GM19397 (cell line): ENCODE measurements around the gene JAZF1.

Source experiments
- ATAC-seq: cut with Tn5 transposase; IDR thresholded peaks from one replicate; pipeline ENCODE4 v1.9.1; 2021; ENCODE audit warnings: mild to moderate bottlenecking, moderate library complexity; ENCODE audit not compliant: unreplicated experiment

Gene JAZF1

DNA sequence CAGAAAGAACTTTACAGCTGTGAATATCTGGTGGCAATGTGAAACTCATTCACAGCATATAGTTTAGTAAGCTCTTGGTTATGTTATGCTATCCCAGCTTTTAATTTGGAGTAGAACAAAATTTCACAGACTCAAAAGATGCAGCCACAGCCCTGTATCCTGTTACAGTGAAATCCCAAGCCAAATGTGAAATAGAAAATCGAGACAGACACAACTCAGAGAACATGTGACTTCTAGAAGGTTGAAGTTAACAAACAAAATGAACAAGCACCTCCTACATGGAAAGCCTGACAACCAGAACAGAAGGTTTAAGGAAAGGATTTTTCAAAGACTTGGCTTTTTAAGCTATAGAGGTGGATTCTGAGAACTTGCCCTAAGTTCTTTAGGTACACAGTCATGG lies 39.6 kb downstream of the JAZF1 start:
- ATAC-seq, result no peak

DNA sequence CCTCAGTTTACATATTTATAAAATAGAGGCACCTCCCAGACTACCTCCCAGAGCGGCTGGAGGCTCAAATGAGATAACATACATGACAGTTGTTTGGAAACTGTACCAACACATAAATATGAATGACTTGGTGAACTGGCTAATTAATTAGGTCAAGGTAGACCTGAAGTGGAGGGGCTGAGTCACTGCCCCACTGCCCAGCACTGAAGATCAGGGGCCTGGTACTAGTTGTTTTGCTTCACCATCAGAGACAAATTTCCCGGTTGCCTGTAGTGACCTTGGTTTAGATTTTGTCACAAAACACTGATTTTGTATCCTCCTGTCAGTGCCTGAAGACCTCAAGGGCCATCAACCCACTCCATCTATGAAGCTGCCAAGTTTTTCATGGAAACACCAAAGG lies 41.8 kb downstream of the JAZF1 start:
- no peak for ATAC-seq

DNA sequence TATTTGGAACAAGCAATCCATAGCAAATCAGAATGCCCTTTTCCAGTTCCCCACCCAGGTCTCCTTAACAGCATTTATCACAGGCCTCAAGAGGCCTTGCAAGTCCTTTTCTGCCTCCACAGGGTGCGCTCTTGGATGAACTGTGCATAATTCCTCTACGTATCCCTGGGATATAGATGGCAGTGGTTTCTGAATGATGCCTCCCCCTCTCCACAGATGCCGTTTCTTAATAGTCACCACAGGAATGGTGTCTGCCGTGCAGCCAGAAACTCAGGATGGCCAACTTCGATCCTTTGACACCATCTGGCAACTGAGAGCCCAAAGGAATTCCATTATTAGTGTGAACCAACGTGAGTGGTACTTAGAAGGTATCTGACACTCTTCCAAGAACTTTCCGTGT lies 43.1 kb downstream of the JAZF1 start:
- no peak for ATAC-seq

DNA sequence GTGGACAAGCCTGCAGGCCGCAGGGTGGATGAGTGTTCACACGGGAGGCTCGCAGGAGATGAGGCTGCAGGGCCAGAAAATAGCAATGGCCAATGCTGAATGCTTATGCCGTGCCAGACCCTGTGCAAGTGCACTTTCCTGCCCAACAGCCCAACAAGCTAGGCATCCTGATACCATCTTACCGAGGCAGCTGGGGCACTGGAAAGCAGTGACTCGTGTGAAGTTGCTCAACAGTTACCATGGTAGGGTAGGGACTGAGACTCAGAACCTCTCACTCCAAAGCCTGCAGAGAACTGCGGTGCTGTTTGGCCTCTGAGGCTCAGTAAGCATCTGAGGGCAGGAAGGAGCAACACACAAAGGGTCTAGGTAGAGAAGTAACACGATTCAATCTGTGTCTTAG lies 43.7 kb downstream of the JAZF1 start:
- ATAC-seq, result no peak

DNA sequence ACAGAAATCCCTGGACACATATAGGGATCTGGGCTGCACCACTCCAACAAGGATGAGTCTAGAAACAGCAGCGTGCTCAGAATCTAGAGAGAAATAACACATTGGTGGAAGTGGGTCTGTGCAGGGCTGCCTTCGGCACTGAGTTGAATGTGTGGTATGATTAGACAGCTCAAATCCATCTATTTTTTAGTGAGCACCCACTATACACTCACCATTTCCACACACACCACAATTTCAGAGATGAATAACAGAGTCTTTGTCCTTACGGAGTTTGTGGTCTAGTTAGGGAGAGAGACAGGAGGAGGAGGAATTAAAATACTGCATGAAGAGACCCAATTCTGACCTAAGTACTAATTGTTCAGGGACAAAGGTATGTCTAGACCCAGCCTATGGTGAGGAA lies 44.2 kb downstream of the JAZF1 start:
- no peak for ATAC-seq

DNA sequence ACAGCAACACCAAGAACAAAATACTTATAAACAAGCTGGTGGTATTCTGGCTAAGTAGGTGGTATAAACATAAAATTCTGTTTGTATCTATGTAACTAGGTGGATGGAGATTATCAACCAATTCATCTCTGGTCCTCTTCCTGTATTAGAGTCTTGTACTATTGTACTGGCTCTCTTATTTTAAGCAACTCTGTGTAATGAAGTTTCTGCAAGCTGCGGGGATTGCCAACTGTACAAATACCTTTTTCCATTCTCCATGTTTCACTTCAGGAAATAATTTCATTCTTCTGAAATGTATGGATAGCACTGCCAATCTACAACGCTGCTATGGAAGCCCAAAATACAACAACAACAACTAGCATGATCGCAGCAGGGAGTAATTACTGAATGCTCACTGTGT lies 44.8 kb downstream of the JAZF1 start:
- ATAC-seq, result no peak

DNA sequence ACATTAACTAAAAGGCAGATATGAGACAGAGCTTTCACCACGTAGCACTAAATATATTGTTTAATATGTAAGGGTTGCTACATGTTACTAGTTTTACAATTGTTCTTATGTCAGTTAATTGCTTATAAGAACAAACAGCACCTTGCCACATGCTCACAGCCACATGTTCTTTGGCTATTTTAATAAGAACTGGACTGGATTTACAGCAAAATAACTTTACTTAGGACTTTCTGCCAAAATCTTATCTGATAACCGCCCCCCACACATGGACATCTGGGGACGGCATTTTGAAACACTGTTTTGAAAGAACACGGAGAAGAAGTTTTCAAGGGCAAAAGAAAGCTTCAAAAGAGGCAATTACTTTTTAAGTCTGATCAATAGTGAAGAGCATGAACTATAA lies 45.3 kb downstream of the JAZF1 start:
- ATAC-seq, result no peak

DNA sequence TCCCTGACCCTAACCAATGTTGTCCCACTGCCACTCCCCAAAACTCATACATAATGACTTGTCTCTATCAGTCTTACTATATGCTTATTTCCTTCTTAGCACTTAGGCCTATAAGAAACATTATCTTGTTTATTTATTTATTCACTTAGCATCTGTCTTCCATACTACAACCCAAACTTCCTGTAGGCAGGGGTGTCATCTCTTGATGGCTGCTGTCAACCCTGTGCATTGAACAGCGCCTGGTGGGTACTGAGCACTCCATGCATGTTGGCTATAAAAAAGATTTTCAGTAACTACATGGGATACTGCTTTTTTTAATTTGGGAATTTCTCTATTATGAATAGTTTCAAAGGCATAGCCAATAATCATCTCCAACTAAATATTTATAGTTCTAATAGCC lies 46.7 kb downstream of the JAZF1 start:
- ATAC-seq, result no peak

DNA sequence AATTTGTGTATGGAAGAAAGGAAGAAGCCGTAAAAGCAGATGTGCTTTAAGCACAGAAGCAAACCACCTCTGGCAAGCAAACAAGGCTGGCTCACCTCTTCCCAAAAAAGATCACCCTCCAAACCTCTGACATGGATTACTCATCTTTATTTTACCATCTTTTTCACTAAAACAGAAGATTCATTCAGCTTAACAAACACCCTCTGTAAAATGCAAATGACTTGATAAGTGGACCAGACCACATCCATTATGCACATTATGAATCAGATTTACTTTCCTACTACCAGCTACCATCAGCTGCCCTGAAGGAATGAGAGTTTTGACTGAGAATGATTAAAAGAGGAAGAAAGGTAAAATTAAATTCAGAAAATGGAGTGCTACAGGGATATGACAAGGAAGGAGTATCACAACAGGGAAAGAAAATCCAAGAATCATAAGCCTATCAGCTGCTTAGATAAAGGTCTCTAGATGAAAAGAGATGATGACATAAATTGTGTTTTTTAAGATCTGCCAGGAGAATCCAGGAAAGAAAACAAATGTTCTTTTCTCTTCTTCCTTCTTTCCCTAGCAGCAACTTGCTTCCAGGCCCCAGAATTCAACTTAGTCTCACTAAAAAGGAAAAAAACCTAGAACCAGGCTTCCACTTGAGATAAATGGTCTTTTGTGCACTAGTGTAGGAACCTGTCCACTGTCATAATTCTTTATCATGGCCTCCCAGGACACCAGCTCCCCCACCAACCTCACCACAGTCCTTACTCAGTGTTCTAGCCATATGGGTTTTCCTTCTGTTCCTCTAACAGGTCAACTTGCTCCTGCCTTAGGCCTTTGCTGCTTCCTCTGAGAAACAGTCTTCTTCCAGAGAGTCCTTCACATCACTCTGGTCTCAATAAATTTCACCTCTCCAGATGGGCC lies 47.4 kb downstream of the JAZF1 start:
- ATAC-seq, result no peak

DNA sequence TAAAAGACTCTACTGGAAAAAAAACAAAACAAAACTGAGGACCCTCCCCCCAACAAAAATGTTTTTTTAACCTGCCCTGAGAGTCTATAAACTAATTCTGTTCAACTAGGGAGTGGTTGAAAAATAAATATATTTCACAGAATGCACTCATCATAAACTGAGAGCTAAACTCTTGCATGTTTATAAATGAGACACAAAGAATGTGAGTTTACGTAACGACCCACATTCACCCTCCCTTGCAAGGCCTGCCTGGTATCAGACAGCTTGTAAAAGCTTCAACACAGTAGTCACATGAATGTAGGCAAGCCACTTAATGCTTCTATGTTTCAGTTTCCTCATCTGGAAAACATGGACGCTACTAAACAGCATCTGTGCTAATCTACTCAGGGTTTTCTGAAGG lies 50.3 kb downstream of the JAZF1 start:
- ATAC-seq, result no peak

DNA sequence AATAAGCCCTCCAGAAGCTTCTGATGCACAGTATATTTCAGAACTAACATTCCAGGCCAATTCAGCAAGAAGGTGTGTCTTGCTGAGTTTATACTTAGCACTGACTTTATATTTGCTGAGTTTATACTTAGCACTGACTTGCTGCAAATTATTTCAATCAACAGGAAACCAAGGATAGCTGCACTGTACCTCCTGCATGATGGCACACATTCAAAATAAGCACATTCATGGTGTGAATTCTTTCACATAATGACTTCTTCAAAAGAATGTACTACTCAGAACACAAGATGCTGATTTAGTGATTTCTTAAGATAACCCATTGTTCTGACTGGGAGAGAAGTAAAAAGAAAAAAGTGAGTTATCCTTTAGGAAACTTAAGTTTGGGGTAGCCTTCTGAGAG lies 52.0 kb downstream of the JAZF1 start:
- ATAC-seq, result no peak

DNA sequence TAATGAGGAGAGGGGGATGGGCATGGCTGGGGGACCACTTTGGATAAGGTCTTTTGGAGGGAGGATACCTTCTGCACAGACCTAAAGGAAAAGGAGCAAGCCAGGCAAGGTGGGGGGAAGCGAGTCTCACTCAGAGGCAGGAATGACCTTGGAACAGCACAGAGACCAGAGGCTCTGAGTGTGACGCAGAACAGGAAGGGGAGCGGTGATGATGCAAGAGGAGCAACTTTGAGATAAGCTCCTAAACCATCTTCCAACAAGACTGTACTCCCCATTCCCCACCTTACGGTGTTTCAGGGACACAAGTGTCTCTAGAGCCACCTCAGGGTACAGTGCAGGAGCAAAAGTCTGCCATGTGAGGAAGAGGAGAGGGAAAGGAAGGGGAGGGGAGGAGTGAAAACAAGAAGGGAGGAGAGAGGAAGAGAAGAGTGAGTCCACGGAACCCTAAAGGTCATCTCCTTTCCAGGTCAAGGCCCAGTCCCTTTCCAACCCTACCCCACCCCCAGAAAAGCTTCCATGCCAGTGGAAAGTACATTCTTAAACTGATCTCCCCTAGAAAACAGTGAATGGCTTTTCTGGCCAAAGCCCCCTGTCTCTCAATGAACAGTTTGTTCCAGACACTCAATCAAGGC lies 54.1 kb downstream of the JAZF1 start:
- no peak for ATAC-seq

DNA sequence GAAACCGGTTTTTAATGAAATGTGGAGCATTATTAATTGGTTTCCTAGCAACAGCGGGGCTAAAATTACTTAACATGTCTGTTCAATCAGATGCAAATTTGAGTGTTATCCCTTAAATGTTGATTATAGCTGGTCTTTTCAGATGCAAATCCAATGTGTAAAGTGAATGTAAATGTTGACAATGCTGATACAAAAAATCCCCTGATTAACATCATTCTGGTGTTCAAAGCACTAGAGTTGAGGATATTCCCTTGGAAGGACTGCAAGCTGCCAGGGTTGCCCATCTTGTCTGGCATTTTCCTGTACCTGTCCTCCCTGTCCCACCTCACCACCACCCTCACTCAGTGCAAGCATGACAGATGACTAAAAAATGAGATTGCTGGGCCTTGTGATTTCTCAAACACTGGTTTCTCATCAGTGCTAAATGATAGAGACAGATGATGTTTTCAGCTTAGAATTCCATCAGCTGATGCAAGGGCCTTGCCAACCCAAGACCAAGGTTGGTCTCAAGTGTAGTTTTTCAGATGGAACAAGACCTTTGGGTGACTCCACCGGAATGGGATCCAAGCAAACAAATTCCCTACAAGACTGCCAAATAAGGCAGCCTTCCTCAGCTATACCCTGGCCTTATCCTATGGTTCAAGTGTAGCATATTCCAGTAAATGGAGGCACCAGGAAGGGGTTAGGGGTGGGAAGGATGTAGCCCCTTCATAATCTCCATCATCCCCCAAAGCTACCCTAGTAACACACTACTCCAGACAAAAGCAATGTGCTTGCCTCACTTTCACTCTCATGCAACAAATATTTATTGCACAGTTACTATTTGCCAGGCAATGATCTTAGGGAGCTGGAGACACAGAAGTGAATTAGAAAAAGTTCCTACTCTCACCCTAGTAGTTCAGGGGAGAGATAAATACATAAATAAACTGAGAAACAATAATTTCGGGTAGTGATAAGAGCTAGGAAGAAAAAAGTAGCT lies 54.9 kb downstream of the JAZF1 start:
- no peak for ATAC-seq

DNA sequence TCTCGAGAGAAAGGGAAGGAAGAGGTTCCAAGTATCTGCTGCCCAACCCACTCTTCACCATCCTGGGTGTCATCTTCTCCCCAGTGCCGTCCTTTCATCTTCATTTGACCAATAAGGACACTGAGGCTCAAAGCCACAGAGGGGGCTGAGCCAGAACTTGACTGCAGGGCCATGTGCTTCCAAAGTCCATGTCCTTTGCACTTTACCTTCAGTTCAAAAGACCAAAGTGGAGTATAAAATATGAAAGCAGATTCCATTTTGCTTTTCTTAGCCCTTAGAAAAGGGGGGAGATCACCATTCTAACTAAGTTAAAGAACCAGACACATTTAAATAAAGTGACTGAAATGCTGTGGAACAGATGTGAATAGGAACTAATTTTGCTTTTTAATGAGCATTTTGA lies 56.2 kb downstream of the JAZF1 start:
- no peak for ATAC-seq

DNA sequence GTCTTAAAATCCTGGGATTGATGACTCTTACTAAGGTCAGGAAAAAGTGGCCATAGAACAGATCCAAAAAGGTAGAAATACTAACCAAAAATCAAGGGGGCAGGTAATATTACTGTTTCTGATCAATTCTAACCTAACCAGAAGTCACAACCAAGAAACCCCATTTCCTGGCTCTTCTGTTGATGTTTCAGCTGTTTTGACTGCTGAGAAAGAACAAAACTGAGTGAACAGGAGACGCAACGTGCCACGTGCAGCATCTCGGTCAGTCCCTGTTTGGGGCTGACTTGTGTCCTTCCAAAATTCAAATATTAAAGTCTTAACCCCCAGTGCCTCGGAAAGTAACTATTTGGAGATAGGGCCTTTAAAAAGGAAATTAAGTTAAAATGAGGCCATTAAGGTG lies 56.8 kb downstream of the JAZF1 start:
- no peak for ATAC-seq

DNA sequence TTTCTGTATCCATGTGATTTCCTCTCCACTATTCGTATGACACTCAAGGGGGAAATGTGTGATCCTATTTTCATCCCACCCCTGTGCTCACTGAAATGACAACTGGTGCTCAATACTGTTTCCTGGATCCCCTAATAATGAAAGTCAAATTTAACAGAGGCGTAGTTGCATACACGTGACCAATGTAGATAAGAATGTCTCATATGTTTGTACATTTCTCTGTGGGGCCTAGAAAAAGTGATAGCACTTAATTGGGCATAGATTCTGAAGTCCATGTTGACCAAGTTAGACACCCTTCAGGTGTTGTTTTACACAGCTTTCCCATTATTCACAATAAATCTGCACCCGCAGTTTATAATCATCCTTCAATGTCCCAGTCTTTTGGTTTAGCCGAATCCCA lies 59.1 kb downstream of the JAZF1 start:
- no peak for ATAC-seq

DNA sequence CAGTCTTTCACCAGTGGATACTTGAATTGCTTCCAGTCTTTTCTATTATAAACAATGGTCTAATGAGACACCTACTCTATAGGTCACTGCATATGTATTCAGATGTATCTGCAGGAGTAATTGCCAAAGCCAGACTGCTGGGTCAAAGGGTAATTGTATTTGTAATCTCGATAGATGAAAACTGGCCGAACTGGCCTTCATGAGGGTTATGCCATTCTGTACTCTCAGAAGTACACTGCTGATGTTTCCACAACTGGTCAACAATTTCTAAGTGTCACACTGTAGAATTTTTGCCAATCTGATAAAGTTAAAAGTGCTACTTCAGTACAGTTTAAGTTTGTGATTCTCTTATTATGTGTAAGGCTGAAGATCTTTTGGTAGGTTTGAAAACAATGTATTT lies 64.6 kb downstream of the JAZF1 start:
- no peak for ATAC-seq

DNA sequence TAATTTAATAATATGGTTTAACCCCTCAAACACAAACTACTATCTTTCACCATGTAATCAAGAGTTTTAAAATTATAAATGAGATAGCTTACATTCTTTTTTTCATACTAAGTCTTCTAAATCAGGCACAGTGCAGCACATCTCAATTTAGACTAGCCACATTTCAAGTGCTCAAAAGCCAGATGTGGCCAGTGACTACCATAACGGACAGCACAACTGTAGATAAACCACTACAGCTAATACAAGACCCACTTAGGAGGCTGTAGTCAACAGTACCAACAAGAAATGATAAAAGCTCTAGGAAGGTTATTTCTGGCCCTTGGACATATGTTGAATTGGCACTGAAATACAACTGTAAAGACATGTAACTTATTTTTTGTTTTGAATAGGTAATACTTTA lies 65.3 kb downstream of the JAZF1 start:
- ATAC-seq, result no peak

DNA sequence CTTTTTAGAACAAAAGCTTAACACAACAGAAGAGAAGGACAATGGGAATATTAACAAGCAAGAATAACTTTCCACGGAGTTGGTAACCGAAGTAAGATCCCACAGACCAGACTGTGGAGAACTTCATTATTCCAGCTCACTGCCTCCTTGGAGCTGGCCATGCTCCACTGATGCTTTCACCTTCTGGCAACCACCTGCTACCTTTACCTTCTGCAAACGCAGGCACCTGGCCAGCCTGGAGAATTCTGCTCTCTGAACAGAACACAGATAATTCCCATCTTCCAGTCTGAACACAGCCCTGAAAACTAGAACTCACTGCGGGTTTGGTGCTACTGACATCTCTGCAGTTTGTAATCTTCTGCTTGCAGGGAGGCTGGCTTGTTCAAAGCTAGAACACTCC lies 66.5 kb downstream of the JAZF1 start:
- no peak for ATAC-seq

DNA sequence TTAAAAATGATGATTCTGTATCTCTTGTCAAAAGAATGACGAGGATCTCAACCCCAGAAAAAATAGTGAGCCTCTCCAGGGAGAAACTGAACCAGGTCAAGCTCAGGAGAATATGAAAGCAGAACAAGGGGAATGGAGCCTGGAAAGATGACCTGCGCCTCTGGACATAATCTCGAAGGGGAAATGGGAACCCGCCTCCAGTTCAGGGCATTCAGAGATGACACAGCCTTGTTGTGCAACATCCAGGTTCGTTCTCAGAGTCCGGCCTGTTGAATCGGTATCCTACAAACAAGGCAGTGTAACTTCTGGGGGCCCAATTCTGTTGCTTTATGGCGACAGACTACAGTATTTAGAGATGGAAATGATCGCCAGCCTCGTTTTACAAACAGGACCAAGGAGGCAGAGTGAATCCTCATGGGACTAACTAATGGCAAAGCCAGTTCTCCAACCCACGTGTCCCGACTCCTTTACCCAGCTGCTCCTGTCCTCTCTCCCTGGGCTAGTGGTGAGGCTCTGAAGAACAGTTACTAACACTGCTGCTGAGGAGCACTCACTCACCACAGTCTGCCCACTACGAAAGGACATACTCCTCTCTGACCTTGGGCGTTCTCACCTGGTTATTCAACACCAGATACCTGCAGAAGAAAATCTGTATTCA lies 67.6 kb downstream of the JAZF1 start:
- ATAC-seq, result no peak

DNA sequence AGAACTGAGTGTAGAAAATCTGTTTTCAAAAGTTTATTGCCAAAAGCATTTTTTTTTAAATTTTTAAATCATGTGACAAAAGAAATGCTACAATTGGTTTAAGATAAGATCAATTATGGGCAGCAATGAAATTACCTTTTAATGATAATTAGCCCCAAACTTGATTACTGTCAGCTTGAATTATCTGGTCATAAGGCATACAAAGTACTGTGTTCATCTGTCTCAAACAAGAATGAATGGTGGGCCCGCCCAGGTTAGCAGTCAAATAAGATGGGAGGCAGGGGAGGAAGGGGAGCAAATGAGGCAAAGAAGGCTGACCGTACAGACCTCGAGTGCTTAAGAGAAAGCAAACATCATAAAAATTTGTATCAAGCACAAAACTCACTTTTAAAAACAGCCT lies 68.1 kb downstream of the JAZF1 start:
- no peak for ATAC-seq
